Erythroblast (primary cell): Measurements from ENCODE around the gene CEP85.

Experiments
- GATA1 ChIP-seq: IDR thresholded peaks from 2 replicates; pipeline ENCODE4 v1.6.1; 2011; ENCODE audit warnings: low read depth, mild to moderate bottlenecking, control low read depth, low read length, moderate library complexity
- POLR2A ChIP-seq: IDR thresholded peaks from 2 replicates; pipeline ENCODE4 v1.6.1; 2011; ENCODE audit warnings: mild to moderate bottlenecking, low read length

GRCh38 chr1:26233903-26234643, at the start of gene CEP85:
- peak; percentile 98 for TF ChIP-seq POLR2A
- TF ChIP-seq GATA1, result no peak
